CD1c-positive myeloid dendritic cell (primary cell): ENCODE results near the gene HNRNPC.
"Not testable (repeated sequence)": the region's sequence is repeated elsewhere in the genome, so short reads cannot be mapped to it uniquely, and the experiment has no call there.

ENCODE experiments used
- DNase-seq: peaks from one replicate; pipeline ENCODE4 v3.0.0-alpha.2; 2016; ENCODE audit errors: extremely low spot score

The HNRNPC gene

GRCh38 chr14:21191809-21192446, 77.3 kb downstream of the HNRNPC start:
- DNase-seq = peak; percentile 65

- DNase-seq = no peak
Measured at GRCh38 chr14:21191261-21191808, 77.9 kb downstream of the HNRNPC start.

DNA sequence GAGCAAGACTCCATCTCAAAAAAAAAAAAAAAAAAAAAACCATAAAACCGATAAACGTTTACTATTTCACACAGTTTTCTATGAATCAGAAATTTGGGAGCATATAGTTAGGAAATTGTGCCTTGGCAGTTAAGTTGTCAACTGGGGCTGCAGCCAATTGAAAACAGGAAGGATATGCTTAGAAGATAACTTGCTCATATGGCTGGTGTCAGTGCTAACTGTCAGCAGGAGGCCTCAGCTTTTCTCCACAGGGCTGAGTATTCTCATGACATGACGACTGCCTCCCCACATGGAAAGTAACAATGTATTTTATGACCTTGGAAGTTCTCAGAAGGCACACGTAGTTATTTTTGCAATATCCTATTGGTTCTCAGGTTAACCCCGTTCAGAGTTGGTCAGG, 83.8 kb downstream of the HNRNPC start:
- DNase-seq = no peak

GRCh38 chr14:21184254-21184653, 85.0 kb downstream of the HNRNPC start:
- no peak for DNase-seq

GRCh38 chr14:21182166-21182565, 87.1 kb downstream of the HNRNPC start:
- no peak for DNase-seq

GRCh38 chr14:21171128-21171527, 98.1 kb downstream of the HNRNPC start:
- DNase-seq = no peak

GRCh38 chr14:21169573-21169972, 99.7 kb downstream of the HNRNPC start:
- no peak for DNase-seq

GRCh38 chr14:21168055-21168454, 101.2 kb downstream of the HNRNPC start:
- DNase-seq = no peak

DNA sequence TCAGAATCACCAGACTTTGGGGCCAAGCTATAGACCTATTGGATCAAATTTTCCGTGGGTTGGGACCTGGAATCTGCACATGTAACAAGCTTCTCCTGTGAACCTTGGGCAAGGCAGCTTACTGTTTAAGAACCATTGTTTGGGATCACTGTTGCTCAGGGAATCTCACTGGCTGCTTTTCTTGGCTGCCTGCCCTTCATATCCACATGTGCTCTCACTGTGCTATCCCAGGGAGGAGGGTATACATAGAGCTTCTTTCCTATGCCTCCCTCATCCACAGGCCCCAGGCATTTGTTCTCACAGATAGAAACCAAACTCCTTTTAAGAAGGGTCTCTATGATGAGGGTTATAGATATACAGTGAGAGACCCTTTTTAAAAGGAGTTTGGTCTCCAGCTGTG, 103.6 kb downstream of the HNRNPC start:
- not testable (repeated sequence) for DNase-seq

GRCh38 chr14:21165002-21165605, 104.1 kb downstream of the HNRNPC start:
- not testable (repeated sequence) for DNase-seq

- DNase-seq = no peak
Measured at GRCh38 chr14:21163871-21164291, 105.4 kb downstream of the HNRNPC start.

- no peak for DNase-seq
Measured at GRCh38 chr14:21162081-21162480, 107.2 kb downstream of the HNRNPC start.

- DNase-seq = no peak
Measured at GRCh38 chr14:21160061-21160610, 109.1 kb downstream of the HNRNPC start.
